Pulmonary artery endothelial cell (primary cell): Measurements from ENCODE around the gene ATG4D. TPM values are rescaled to one million over a fixed set of nuclear protein-coding genes. Genes with fewer than 3 reads are reported as not detected.

Source experiments
- DNase-seq: peaks from one replicate; pipeline ENCODE4 v3.0.0-alpha.2; 2011; ENCODE audit warnings: low read depth, low spot score
- total RNA-seq: library from RNA; depleted of rRNA; stranded (reverse); fragments of >200 nt; gene quantifications from 2 replicates; pipeline ENCODE4 v1.2.3, GENCODE V29; 2014

The ATG4D gene
- total RNA-seq = 12.1 and 12.5 TPM in 2 replicates

DNA sequence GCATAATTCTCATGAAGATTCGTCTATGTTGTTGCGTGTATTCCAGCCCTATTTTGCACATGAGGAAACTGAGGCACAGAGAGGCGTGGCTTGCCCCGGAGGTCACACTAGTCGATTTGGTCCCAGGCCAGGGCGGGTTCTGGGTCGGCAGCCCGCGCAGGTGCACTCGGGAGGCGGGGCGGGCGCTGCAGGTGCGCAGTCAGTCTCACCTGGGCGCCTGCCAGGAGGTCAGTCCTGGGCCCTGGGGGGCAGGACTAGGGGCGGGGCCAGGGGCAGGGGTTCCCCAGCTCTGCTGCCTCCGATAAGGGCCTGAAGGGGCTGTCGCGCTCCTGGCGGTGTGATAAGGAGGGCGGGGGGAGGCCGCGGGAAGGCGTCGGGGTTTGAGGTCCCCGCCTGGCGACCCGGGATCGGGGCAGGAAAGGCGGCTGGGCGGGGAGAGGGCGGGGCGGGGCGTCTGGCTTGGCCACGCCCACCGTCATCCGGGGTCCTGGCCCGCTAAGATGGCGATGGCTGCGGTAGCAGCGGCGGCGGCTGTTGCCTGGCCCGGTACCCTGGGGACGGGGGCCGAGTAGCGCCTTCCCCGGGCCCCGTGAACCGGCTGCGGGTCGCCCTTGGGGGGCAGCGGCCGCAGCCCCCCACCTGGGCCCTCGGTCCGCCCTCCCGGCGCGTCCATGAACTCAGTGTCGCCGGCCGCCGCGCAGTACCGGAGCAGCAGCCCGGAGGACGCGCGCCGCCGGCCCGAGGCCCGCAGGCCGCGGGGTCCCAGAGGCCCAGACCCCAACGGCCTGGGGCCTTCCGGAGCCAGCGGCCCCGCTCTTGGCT is at the start of gene ATG4D:
TSS of gene ATG4D (plus strand) at position 485 of the 822 bp plus-strand sequence. CDS start at position 672, 187 bp downstream.
- no peak for DNase-seq

DNA sequence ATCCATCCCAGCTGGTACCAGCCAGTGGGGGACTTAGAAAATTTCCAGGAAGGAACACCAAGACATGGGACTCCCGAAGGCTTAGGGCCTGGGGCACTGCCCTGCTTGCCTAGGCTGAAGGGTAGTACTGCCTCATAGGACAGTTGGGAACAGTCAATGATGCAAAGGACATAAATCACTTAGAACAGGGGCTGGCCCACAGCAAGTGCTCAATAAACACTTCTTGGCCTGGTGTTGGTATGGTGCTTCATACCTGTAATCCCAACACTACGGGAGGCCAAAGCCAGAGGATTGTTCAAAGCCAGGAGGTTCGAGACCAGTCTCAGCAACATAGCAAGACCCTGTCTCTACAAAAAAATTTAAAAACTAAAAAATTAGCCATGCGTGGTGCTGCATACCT is 46.3 kb upstream of the ATG4D start:
- no peak for DNase-seq

DNA sequence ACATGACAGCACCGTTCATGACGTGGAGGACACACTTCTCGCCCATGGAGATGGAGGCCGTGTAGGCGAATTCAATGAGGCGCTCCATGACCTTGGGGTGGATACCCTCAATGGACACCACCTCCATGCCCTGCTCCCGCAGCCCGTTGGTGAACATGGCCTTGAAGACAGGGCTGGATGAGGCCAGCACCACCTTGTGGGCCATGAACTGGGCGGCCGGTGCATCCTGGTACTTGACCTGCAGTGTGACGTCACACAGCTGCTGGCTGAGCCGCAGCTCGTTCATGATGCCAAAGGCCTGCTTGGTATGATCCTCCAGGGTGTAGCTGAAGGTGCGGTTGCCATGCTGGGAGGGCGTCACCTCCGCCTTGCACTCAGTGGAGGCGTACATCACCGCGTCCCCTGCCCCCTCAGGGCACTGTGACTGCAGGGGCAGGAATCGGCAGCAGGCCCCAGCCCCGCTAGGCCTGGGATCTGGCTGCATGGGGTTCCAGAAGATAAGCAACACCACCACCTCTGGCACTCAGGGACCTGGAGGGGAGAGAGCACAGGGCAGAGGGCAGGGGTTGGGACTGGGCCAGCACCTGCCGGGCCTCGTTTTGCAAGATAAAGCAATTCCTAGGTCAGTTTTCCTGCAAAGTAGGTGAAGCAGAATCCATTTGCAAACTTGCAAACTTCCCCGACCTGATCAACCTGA is 44.0 kb upstream of the ATG4D start:
- no peak for DNase-seq

DNA sequence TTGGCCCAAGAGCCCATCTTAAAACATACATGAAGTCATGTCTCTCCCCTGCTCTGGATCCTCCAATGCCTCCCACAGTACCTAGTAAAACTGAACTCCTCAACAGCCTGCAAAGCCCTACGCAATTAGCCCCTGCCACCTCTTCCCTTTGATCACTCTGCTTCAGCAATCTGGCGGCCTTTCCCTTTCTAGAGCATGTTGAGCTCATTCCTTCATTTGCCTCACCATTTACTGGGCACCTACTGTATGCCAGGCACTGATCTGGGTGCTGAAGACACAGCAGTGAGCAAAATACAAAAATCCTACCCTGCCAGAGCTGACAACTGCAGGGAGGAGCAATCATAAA is 43.5 kb upstream of the ATG4D start:
- DNase-seq = no peak

DNA sequence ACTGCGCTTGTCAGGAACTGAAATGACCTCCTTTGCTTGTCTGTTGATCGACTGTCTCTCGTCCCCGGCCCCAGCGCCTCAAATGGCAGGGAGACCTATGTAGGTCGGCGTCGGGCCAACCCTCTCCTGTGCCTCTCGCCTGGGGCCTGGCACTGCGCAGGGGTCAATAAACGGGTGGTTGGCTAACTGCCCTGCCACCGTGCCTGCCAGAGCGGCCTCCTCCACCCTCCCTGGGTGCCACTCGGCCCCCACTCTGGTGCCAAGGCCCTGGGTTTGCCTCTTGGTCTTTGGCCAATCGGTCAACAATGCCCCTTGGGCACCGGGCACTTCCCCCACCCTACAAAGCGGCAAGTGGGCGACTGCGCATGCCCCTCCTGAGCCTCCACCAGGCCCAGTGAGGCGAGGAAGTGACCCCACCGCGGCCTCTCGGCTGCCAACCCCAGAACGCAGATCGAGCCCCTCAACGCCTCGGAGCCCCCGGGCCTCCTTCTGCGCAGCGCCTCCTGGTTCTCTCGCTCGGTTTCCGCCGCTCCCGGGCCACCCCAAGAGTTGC is 41.7 kb upstream of the ATG4D start:
- no peak for DNase-seq

DNA sequence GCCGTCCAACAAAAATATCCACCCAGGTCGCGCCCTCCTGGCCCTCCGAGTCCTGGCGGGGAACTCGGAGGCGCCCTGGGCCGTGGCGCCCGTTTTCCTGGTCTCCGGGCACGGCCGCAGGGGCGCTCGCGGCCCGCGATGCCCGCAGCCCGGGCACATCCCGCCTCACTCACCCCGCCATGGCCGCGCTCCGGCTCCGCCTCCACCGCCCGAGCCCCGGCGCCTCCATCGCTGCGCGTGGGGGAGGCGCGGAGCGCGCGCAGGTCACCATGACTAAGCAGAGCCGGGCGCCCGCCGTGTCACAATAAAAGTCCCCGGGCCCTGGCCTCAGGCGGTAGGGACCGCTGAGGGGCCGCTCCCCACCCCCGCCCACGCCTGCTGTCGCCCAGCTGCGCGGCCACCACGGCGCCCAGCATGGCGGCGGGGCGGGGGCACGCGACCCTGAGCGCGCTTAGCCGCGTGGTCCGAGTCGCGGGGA is 41.1 kb upstream of the ATG4D start:
- peak; percentile 69 for DNase-seq

DNA sequence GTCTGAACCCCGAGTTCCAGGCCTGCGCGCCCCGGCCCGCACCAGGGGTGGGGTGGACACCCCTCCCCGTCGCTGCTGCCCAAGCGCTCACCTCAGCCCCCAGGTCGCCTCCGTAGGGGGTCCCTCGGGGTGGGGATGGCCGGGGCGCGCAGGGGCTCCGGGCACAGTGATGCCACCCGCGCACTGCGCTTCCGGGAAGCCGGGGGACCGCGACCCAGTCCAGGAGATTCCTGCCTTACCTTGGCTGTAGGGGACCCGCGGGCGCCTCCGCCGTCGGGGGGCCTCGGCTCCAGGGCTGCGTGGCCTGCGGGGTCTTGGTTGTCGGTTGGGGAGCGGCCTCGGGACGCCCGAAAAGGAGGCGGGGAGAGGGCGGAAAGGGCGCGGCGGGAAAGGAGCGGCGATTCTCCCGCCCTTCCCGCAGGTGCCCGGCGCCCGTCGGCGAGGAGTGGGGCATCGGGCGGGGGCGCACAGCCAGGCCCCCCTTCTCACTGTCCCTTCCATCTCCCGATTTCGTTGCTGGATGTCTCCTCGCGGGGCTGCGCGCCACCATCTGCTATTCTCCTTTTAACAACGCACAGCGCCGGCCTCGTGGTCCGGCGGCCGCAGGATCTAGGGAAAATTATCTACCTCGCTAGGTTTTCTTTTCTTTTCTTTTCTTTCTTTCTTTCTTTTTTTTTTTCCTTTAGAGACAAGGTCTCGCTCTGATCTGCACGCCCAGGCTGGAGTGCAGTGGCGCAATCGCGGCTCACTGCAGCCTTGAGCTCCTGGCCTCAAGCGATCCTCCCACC is 40.5 kb upstream of the ATG4D start, which contains the start of gene KEAP1:
TSS of gene KEAP1 (minus strand) at position 355 of the 788 bp plus-strand sequence. CDS start 3,323 bp downstream, outside the sequence.
- DNase-seq = no peak

DNA sequence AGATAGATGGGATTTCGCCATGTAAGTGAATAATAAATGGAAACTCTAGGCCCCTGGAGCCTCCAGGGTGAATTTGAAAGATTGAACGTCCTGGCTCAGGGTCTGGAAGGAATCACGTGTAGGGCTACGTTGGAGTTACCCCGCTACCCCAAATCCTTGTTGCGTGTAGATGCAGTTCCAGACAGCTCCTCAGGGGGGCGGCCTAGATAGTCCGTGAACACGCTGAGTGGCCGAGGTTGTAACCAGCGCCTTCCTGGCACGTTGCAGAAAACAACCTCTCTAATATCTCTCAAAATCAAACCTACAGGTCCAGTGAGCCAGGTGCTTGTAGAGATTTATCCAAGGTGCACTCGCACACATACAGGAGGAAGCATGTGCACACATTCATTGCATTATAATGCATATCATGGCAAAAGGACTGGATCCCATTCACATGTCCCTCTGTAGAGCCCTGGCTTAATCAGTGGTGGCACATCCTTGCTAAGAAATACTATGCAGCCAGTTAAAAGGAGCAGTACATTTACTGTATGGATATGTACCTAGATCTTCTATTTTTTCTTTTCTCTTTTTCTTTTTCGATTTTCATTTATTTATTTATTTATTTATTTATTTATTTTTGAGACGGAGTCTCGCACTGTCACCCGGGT is 38.0 kb upstream of the ATG4D start:
- peak; percentile 22 for DNase-seq

DNA sequence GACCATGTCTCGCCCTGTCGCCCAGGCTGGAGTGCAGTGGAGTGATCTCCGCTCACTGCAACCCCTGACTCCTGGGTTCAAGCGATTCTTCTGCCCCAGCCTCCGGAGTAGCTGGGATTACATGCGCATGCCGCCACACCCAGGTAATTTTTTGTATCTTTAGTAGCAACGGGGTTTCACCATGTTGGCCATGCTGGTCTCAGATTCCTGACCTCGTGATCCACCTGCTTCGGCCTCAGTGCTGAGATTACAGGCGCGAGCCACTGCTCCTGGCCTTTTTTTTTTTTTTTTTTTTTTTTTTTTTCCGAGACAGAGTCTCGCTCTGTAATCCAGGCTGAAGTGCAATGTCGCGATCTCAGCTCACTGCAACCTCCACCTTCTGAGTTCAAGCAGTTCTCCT is 35.7 kb upstream of the ATG4D start:
- DNase-seq = no peak

DNA sequence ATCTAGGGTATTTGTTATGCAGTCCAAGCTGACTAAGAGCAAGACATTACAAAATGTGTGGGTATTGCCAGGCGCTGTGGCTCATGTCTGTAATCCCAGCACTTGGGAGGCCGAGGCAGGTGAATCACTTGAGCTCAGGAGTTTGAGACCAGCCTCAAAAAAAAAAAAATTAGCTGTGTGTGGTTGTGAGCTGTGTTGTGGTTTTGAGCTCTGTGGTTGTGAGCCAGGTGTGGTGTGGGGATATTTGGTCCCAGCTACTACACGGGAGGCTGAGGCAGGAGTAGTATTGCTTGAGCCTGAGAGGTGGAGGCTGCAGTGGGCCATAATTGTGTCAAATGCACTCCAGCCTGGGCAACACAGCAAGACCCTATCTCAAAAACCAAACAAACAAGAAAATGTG is 35.0 kb upstream of the ATG4D start:
- DNase-seq = no peak

DNA sequence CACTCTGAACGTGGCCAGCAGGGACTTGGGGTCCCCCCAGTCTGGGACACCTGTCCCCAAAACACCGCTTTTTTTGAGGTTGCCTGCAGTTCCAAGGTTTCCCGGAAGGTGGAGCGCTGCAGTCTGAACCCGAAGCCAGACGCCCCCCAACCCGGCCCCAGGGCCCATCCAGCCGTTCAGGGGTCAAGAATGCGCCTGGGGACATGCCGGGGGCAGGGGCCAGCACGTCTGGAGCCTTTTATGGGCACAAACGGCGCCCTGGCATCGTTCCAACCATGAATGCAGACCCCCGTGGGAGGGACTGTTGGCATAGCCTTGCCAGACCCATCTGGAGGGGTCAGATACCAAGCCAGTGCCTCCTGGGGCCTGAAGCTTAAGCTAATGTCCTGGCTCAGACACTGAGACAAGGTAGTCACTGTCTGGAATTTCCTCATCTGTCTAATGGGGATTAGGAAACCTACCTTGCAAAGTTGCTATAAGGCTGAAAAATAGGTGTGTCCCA is 33.4 kb upstream of the ATG4D start:
- DNase-seq = no peak

DNA sequence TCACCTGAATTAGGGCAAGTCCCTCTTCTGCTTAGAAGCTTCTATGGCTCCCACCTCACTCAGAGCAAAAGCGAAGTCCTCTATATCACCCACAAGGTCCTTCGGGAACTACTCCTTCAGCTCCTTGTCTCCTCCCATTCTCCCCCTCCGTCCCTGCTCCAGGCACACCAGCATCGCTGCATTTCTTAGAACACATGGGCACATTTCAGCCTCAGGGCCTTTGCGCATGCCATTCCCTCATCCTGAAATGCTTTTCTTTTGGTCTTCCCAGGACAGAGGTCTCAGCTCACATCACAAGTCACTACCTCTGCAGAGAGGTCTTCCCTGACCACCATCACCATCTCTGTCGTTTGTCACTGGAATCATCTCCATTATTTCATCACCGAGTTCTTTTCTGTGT is 30.5 kb upstream of the ATG4D start:
- no peak for DNase-seq

DNA sequence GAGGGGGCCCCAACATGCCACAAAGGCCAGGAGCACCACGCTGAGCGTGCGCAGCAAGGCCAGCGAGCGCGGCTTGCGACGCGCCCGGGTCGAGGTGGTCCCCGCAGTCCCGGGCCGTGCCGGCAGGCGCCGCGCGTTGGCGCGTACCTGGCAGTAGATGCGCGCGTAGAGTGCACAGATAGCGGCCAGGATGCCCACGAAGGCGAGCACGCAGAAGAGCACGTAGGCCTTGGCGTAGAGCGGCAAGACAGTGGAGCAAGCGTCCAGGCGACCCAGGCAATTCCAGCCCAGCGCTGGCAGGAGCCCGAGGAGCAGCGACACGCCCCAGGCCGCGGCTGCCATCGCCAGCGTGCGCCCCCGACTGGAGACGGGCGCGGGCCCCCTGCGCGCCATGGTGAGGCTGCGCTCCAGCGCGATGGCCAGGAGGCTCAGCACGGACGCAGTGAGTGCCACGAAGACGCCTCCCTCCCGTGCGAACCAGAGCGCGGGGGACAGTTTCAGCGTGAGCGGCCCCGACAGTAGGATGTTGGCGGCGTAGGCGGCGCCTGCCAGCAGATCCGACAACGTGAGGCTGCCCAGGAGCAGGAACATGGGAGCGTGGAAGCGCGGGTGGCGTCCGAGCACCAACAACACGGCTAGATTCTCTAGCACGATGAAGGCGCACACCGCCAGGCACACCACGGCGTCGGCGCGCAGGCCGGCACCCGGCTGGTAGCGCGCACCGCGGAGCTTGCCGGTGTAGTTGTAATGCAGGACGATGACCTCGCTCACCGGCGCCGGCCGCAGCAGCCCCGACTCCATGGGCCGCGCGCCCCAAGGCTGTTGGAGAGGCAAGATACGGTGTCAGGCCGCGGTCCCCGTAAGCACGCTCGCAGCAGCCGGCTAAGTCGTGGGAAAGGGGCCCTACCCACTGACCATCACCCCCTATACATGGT is 29.2 kb upstream of the ATG4D start:
- DNase-seq = no peak

DNA sequence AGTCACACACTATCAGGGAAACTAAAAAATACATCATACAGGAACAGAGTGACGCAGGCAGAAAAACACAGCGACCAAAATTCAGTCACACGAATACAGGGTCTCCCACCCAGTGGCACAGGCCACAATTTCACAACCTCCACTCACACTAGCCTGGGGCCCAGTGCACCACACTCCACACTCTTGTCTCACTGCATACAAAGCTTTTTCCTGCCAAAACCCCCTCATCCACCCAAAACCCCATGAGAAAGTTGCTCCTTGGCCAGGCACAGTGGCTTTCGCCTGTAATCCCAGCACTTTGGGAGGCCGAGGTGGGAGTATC is 27.7 kb upstream of the ATG4D start:
- no peak for DNase-seq

DNA sequence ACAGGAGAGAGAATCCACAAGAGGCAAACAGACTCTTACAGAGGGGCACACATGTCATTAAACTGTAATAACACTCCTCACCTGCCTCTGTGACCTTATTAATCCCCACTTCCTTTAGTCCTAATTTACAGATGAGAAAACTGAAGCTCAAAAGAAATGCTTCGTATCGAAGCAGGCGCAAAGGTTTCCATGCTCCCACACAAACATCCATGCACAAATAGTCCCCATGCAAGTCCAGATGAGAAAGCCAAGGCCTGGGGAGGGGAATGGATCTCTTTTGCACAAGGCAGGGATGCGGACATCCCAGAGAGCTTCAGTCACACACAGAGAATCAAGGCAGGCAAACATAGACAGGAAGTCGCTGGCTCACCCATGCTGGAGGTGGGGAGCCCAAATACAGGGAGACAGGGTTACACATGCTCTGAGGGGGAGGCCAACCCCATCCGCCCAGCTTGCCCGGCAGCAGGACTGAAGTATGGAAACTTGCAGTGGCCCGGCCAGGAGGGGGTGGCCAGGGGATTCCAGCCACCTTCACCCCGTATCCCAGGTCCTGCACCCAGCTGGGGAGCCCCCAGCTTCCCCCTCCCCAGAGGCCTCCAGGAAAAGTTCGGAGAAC is 26.9 kb upstream of the ATG4D start:
- no peak for DNase-seq

DNA sequence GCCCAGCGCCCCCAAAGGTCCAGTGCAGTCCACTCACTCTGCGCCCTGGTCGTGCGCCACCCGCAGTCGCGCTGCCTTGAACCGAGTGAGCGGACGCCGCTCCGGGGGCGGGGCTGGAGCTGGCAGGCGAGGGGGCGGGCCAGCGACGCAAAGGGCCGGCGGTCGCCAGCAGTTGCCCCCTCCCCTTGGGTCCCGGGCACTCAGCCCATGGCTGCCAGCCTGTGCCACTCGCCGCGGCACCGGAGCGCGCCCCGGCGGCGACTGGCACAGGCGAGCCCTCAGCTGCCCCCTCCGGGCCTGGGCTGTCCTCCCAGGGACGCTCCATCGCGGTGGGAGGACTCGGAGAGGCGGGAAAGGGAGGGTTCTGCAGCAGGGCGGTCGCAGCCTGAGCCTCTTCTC is 26.3 kb upstream of the ATG4D start, which contains the start of gene S1PR5:
TSS of gene S1PR5 (minus strand) at position 87 of the 399 bp plus-strand sequence. CDS start 2,436 bp downstream, outside the sequence.
- DNase-seq = no peak

DNA sequence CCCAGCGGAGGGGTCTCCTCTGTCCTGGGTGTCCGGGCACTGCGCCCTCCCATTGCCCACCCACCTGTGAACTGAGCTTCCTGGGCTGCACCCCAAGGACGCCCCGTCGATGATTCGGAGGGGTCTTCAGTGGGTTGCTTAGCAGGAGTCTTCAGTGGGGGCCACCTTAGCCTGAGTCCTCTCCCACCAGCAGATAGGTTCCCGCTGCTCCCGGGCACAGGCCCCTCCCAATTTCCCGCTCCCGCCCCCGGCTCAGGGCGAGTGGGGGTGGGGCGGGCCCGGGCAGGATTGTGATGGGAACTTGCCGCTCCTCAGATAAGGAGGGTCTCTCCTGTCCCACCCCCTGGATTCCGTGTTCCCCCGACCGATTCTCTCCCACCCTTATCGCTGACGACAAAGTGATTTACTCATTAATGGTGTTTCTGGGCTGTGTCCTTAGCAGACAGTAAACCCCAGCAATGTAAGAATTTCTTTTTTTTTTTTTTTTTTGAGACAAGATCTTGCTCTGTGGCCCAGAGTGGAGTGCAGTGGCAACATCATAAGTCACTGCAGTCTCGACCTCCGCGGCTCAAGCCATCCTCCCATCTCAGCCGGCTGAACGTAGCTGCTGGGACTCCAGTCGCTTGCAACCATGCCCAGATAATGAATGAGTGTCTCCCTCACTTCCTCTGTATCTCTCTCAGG is 25.8 kb upstream of the ATG4D start:
- DNase-seq = no peak

DNA sequence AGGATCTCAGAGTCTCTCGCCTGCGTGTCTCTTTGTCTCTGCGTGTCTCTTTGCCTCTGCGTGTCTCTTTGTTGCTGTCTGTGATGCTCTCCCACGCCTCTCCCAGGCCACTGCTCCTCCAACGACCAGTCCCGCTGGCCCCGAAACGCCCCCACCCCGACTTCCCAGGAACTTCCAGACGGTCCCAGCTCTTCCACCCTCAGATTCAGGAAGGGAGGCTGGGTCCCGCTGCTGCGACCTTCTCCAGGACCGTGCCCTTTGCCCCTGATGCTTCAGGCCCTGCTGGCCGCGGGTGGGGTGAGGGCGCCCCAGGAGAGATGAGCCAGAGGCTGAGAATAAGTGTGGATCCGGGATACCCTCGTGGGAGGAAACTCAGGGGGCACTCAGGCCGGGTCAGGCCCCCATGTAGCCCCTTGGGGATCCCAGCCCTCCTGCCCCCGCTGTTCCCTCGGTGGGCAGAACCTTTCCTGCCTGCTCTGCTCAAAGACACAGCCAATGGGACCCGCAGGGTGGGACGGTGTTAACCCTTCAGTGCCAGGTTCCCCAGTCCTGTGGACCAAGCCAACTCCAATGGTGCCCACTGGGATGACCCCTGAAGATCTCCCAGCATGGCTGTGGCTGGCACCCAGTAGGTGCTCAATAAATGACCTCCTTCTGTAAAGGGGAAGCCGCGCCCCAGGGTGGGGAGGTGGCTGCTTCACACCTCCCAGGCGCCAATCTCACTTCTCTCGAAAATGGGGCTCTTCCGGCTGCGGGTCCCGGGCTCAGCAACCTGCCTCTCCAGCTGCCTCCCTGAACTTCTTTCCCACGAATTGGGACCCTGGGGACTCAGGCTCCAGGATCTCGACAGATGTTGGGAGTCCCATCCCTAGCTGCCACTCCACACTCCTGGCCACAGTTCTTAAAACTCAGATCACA is 25.0 kb upstream of the ATG4D start:
- DNase-seq = no peak
